Activated CD4-positive, alpha-beta T cell treated with anti-CD3 and anti-CD28 coated beads for 4 hours (primary cell): Measurements from ENCODE around the gene CACNG3.
"Not testable (repeated sequence)": the region's sequence is repeated elsewhere in the genome, so short reads cannot be mapped to it uniquely, and the experiment has no call there.

ENCODE experiments used
- DNase-seq, 2 donors: peaks; one replicate each; pipeline ENCODE4 v3.0.0-alpha.2; 2020

The CACNG3 gene

DNA sequence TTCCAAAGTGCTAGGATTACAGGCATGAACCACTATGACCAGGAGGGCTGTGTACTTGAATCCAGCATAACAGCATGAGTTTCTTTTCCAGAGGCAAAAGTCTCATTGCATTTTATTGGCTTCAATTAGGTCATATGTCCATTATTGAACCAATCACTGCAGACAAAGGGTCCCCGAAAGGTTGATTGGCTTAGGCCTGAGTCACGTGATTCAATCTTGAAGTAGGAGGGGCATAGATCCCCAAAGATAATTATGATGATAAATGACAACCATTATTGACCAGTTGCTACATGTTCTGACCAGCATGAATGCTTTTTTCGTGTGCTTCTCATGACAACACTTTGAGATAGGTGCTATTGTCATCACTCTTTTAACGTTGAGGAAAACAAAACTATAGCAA is 25.3 kb downstream of the CACNG3 start:
- no peak for DNase-seq

DNA sequence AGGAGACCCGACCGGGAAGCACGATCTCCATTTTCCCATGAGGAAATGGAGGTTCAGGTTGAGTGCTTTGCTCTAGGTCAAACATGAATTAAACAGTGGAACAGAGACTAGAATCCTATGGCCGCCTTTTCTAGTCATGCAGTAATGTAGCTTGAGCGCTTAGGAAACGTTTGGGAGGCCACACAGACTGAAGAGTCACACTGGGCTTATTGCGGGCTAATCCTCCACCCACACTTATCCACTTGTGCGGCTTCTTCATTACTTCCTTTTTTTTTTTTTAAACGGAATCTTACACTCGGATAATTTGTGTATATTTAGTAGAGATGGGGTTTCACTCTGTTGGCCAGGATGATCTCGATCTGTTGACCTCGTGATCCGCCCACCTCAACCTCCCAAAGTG is 26.0 kb downstream of the CACNG3 start:
- no peak for DNase-seq

DNA sequence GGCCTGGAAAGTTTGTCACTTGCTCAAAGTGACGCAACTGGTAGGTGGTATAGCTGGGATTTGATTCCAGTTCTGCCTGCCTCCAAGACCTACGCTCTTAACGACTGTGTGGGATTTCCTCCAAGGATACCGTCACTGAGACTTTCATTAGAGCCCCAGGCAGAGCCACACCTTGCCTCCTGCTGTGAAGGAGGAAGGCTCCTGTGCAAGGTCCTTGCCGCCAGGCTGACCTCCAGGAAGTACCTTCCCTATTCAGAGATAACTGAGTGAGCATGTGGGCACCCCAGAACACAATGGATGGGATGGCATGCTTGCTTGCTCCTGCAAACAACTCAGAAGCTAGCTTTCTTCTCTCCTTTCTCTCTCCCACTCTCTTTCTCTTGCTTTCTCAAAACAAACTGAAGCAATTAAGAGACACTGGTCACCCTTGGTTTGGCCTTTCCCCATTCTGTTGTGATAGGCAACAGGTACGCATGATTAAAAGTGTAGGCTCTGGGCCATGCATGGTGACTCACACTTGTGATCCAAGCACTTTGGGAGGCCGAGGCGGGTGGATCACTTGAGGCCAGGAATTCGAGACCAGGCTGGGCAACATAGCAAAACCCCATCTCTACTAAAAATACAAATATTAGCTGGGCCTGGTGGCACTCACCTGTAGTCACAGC is 30.7 kb downstream of the CACNG3 start:
- DNase-seq, result no peak

- no peak for DNase-seq
Observed at GRCh38 chr16:24288516-24288915, 32.4 kb downstream of the CACNG3 start.

- DNase-seq, result no peak
Observed at GRCh38 chr16:24289166-24289700, 33.1 kb downstream of the CACNG3 start.

- no peak for DNase-seq
Observed at GRCh38 chr16:24291932-24292331, 35.8 kb downstream of the CACNG3 start.

DNA sequence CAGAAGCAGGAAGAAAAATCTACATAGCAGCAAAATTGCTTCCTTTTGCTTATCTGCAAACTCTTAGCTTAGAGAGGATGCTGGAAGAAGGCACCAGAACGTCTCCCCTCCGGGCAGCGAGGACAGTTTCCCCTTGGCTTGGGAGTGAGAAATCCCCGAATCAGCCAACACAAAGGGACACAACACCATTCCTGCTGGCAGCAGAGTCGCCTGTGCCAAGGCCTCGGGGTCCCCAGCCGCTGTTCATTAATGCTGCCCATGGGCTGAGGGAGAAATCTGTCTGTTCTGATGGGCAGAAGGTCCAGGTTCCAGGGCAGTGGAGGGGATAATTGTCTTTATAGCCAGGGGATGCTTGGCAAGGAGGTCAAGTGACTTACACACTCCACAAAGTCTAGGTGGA is 38.0 kb downstream of the CACNG3 start:
- no peak for DNase-seq

DNA sequence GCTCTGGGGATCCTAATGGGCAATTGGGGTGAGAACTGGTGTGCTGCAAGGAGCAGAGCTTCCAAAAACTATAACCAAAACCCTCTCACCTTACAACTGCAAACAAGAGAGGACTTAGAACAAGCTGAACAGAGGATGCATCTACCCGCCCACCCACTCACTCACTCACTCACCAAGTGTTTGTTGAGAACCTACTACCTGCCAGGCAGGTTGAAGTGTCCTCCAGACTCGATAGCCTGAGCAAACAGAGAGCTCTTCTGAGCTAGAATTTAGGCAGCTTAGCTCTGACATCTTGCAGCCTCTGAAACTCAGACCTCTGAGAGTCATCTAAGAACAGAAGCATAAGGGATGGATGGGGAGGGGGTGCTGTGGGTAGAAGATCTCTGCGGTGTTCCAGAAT is 41.2 kb downstream of the CACNG3 start:
- DNase-seq, result no peak

GRCh38 chr16:24298548-24299167 is 42.5 kb downstream of the CACNG3 start:
- DNase-seq, result no peak

GRCh38 chr16:24300750-24301149 is 44.6 kb downstream of the CACNG3 start:
- DNase-seq, result not testable (repeated sequence)

- DNase-seq, result no peak
Observed at GRCh38 chr16:24302636-24303035, 46.5 kb downstream of the CACNG3 start.

DNA sequence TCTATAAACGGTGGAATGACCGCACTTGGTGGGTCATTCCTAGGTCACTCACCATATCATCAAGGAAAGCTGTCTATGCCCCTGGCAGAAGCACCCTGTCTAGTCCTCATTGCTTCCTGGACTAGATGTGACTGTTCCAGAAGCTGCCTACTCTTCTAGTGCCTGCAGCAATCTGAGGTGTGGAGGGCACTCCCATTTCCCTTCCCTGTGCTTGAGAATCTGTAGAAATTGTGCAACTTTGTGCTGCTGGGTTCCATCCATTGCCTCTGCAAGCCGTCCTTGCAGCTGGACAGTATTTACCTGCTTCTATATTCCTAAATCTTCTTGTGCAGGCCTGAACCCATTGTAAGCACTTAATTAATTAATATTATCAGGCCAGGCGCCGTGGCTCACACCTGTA is 52.1 kb downstream of the CACNG3 start:
- DNase-seq, result no peak

DNA sequence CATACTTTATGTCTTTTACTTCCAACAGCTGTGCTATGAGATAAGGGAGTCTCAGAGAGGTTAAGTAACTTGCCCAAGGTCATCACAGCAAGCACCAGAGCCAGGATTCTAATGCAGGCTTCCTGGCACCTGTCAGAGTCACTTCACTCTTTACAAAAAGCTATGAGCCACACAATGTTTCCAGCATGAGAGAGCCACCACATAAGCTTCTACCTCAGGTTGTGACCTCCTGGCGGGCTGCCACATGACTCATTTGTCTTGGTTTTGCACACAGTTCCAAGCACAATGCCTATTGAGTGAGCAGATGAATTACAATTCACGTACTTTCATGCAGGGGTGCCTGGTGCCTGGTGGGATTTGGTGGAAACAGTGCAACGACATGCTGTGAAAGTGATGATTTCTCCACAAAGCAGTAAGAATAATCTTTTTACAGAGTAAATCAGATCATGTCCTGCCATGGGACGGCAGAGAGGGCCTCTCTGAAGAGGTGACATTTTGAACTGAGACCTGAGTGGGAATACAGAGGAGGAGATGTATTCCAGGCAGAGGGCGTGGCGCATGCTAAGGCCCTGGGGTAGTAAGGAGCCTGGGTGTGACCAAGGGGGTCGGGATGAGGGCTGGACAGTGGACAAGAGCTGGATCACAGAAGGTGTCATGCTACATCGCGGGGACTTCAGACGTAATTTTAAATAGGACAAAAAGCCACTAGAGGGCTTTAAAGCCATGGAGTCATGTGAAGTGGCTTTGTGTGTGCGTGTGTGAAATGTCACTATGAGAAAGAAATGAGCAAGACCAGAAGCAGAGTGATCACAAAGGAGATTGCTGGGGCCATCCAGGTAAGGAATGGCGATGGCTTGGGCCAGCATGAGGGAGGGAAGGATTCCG is 53.4 kb downstream of the CACNG3 start:
- no peak for DNase-seq

- no peak for DNase-seq
Observed at GRCh38 chr16:24315343-24315742, 59.2 kb downstream of the CACNG3 start.

GRCh38 chr16:24318680-24319079 is 62.5 kb downstream of the CACNG3 start:
- no peak for DNase-seq

GRCh38 chr16:24319126-24319814 is 63.1 kb downstream of the CACNG3 start:
- no peak for DNase-seq

DNA sequence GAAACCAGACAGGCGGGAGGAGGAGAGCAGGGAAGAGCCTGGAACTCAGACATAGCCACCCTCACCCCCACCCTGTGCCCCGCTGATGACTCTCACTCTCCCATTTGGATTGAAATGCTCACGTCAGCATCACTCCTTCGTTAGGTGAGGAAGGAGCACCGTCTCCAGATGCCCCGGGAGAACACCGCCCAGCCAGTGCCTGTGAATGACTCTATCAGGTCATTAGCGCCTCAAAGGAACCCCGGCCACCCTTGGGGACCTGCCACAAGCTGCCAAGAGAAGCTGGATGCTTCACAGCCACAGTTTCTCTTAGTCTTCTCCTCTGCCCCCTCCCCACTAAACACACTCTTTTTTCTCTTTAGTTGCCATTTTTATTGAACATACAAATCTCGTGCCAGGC is 66.0 kb downstream of the CACNG3 start:
- no peak for DNase-seq

GRCh38 chr16:24324421-24324820 is 68.3 kb downstream of the CACNG3 start:
- no peak for DNase-seq

DNA sequence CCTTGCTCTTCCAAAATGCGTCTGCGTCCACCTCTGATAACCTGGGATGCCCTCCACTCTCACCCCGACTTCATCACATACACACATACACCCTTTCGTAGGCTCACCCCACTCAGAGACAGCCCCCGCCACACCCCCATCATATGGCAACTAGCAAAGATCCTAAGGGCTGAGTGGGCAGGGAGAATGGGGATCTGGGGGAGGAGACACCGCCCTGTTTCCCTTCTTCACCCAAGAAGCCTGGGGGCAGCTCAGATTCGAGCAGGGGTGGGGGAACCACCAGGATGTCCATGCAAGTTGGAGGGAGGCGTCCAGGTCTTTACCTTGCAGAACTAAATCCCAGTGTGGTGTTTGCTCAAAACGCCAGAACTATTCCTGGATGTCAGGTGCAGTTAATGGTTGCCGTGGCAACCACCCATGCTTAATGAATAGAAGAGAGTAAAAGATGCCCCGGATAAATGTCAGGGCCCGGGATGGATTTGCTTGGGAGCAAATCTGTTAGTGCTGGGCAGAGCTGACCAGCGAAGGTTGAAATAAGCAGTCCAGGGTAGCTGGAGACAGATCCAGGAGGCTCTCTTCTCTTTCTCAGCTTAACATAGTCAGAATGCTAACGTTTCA is 72.8 kb downstream of the CACNG3 start:
- no peak for DNase-seq

DNA sequence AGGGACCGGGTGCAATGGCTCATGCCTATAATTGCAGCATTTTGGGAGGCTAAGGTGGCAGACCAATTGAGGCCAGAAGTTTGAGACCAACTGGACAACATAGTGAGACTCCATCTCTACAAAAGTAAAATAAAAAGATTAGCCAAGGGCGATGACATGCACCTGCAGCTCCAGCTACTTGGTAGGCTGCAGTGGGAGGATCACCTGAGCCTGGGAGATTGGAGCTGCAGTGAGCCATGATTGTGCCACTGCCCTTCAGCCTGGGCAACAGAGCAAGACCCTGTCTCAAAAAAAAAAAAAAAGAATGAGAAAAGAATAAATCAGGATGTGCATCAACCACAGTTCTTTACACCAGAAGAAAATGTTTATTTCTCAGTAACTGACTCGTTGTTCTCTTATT is 76.0 kb downstream of the CACNG3 start:
- no peak for DNase-seq

DNA sequence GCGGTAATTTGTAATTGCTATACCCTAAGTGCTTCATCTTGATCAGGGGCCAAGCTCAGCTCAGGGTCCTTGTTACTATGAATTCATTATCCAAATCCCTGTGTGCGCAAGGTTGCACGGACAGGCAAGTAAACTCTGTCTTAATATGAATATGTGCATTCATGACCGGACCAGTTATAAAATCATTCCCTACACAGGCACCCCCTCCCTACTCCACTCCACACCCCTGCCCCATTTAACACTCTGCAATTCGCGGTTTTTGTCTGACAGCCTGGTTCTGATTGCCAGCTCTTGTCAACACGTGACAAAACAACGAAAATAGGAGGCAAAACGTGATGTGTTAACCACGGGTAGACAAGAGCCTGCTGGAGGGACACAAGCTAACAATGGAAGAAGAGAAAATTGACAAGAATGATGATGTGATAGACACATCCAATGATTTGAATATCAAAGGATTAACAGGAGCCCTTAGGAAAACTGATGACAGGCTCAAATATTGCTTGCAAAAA is 76.5 kb downstream of the CACNG3 start:
- DNase-seq, result no peak

DNA sequence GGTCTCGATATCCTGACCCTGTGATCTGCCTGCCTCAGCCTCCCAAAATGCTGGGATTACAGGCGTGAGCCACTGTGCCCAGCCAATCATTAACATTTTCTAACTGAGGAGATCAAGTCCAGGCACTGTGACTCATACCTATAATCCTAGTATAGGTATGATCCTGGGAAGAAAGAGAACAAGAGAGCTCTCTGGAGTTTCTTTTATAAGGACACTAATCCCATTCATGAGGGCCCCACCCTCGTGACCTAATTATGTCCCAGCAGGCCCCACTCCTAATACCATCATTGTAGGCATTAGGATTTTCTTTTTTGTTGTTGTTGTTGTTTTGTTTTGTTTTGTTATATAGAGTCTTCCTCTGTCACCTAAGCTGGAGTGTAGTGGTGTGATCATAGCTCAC is 80.4 kb downstream of the CACNG3 start:
- DNase-seq, result no peak
